OCI-LY3 (cell line): ENCODE results near the gene WDR59.
A peak's percentile ranks its signal among the peaks of the same experiment; 100 is the strongest.

Experiments used
- H2AFZ ChIP-seq: fragments of 200-600, 300-600 bp; shearing (Covaris generic); 2 replicates; pipeline ENCODE4 v1.6.0; 2014; ENCODE audit warnings: antibody characterized with exemption, low read depth, low read length
- H3K27ac ChIP-seq: fragments of 200-600, 300-600 bp; sonication (generic); 2 replicates; pipeline ENCODE4 v1.5.1; 2014; ENCODE audit warnings: mild to moderate bottlenecking, low read length, moderate library complexity, mixed read lengths
- H3K27me3 ChIP-seq: fragments of 200-600, 300-600 bp; sonication (generic); 2 replicates; pipeline ENCODE4 v1.6.1; 2014; ENCODE audit warnings: low read depth, low read length, mixed read lengths
- H3K36me3 ChIP-seq: fragments of 200-600, 300-600 bp; sonication (generic); replicated peaks from 2 replicates; pipeline ENCODE3; 2014; ENCODE audit warnings: low read depth, low read length, mixed read lengths
- H3K4me1 ChIP-seq: fragments of 300-600, 200-600 bp; sonication (generic); 2 replicates; pipeline ENCODE4 v1.6.1; 2014; ENCODE audit warnings: low read length, mixed read lengths
- H3K4me2 ChIP-seq: fragments of 200-600, 300-600 bp; sonication (generic); 2 replicates; pipeline ENCODE4 v1.6.1; 2014; ENCODE audit warnings: low read length, mixed read lengths
- H3K4me3 ChIP-seq: fragments of 300-600, 200-600 bp; sonication (generic); 2 replicates; pipeline ENCODE4 v1.5.1; 2014; ENCODE audit warnings: antibody characterized with exemption, mild to moderate bottlenecking, low read length, moderate library complexity
- H3K79me2 ChIP-seq: fragments of 300-600, 200-600 bp; shearing (Covaris generic); 2 replicates; pipeline ENCODE4 v1.6.1; 2014; ENCODE audit warnings: mild to moderate bottlenecking, low read length, mixed read lengths
- H3K9ac ChIP-seq: fragments of 300-600, 200-600 bp; shearing (Covaris generic); 2 replicates; pipeline ENCODE4 v1.6.0; 2014; ENCODE audit warnings: mild to moderate bottlenecking, low read length, moderate library complexity
- H3K9me3 ChIP-seq: fragments of 200-600, 300-600 bp; shearing (Covaris generic); 2 replicates; pipeline ENCODE4 v1.6.1; 2014; ENCODE audit warnings: low read length, mixed read lengths; ENCODE audit not compliant: insufficient read depth
- H4K20me1 ChIP-seq: fragments of 200-600, 300-600 bp; sonication (generic); 2 replicates; pipeline ENCODE4 v1.6.1; 2016; ENCODE audit warnings: low read length, mixed read lengths; ENCODE audit not compliant: insufficient read depth
- EZH2phosphoT487 ChIP-seq: fragments of 200-600 bp; shearing (Covaris generic); IDR thresholded peaks from 2 replicates; pipeline ENCODE4 v1.6.1; 2018; ENCODE audit warnings: antibody characterized with exemption, mixed run types, low read depth
- TF ChIP-seq, protein P1 (sequence below): fragments of 200-600, 300-600 bp; sonication (generic); IDR thresholded peaks from 2 replicates; pipeline ENCODE4 v1.5.1; 2014; ENCODE audit warnings: antibody characterized with exemption, low read length, low read depth

The WDR59 gene

DNA sequence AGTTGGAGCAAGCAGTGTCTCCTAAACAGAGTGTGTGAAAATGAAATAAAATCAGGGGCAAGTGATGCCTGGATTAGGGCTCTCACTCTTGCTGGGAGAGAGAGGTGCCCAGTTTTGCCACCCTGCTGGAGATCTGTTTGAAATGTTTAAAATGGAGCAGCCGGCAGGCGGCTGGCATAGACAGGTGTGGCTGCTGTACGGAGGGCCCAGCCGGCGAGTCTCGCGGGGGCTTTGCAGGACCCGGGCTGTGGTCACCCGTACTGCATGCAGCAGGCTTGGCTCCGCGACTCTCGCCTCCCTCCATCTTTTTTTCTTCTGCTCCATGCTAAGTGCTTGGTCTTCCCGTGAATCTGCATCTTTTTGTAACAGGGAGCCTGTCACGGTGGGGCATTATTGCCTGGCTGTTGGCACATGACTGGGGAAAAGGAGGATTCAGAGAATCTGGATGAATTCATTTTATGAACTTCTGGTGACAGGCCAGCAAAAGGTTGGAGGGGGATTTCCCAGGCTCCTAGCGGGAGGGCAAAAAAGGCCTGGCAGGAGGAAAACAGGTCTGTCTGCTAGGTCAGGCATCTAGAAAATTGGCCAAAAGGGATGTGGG, 15.7 kb upstream of the WDR59 start:
- no peaks in the 10 kb centered on the region for H3K79me2 ChIP-seq
- H4K20me1 ChIP-seq: peaks cover 10% of the 10 kb centered on the region; the same call in 1 of the 2 replicates
- no peak overlapping the region for H3K27ac ChIP-seq
- no peak overlapping the region for H2AFZ ChIP-seq
- no peak overlapping the region for H3K9ac ChIP-seq
- no peaks in the 10 kb centered on the region for H3K36me3 ChIP-seq
- TF ChIP-seq EZH2phosphoT487: no peak
- TF ChIP-seq, protein P1, sequence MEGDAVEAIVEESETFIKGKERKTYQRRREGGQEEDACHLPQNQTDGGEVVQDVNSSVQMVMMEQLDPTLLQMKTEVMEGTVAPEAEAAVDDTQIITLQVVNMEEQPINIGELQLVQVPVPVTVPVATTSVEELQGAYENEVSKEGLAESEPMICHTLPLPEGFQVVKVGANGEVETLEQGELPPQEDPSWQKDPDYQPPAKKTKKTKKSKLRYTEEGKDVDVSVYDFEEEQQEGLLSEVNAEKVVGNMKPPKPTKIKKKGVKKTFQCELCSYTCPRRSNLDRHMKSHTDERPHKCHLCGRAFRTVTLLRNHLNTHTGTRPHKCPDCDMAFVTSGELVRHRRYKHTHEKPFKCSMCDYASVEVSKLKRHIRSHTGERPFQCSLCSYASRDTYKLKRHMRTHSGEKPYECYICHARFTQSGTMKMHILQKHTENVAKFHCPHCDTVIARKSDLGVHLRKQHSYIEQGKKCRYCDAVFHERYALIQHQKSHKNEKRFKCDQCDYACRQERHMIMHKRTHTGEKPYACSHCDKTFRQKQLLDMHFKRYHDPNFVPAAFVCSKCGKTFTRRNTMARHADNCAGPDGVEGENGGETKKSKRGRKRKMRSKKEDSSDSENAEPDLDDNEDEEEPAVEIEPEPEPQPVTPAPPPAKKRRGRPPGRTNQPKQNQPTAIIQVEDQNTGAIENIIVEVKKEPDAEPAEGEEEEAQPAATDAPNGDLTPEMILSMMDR: no peak
- H3K4me2 ChIP-seq: peak overlapping the region; percentile 77
- H3K9me3 ChIP-seq: no peaks in the 10 kb centered on the region
- peak overlapping the region; percentile 89 for H3K4me3 ChIP-seq
- peaks cover 29% of the 10 kb centered on the region for H3K27me3 ChIP-seq
- peaks cover 18% of the 10 kb centered on the region for H3K4me1 ChIP-seq

DNA sequence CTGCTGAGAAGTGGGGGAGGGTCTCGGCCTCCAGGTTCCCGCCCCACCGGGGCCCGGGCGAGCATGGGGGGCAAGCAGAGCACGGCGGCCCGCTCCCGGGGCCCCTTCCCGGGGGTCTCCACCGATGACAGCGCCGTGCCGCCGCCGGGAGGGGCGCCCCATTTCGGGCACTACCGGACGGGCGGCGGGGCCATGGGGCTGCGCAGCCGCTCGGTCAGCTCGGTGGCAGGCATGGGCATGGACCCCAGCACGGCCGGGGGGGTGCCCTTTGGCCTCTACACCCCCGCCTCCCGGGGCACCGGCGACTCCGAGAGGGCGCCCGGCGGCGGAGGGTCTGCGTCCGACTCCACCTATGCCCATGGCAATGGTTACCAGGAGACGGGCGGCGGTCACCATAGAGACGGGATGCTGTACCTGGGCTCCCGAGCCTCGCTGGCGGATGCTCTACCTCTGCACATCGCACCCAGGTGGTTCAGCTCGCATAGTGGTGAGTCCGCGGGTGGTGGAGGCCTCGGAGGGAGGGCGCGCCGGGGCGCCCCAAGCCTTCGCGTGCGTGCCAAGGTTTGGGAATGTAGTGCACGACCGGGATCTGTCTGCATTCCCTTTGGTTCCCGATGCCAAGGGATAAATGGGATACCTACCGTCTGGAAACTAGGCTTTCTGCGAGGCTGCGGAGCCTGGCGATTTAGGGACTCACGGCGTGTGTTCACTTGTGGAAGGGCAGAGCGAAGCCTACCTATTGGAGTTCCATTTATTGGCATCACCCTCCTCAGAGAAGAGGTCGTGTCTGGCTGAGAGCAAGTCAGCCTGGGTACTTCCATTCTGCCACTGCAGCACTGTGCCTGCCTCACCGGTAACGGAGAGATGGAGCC, 14.9 kb upstream of the WDR59 start:
- Histone ChIP-seq H3K4me3 (peak overlapping the region; percentile 89), H3K9me3 (no peaks in the 10 kb centered on the region), H3K4me1 (peaks cover 18% of the 10 kb centered on the region), H3K36me3 (no peaks in the 10 kb centered on the region), H3K27me3 (peaks cover 29% of the 10 kb centered on the region), H3K27ac (no peak overlapping the region), H4K20me1 (peaks cover 10% of the 10 kb centered on the region; the same call in 1 of the 2 replicates), H3K9ac (peak overlapping the region; percentile 75), H2AFZ (peak overlapping the region; percentile 78), H3K4me2 (peak overlapping the region; percentile 77), H3K79me2 (no peaks in the 10 kb centered on the region)
- TF ChIP-seq, protein P1: no peak
- TF ChIP-seq EZH2phosphoT487: no peak

GRCh38 chr16:74999219-74999608, 14.3 kb upstream of the WDR59 start:
- TF ChIP-seq, protein P1: no peak
- no peak for TF ChIP-seq EZH2phosphoT487
- H3K27ac ChIP-seq: no peak overlapping the region
- peak overlapping the region; percentile 78 for H2AFZ ChIP-seq

DNA sequence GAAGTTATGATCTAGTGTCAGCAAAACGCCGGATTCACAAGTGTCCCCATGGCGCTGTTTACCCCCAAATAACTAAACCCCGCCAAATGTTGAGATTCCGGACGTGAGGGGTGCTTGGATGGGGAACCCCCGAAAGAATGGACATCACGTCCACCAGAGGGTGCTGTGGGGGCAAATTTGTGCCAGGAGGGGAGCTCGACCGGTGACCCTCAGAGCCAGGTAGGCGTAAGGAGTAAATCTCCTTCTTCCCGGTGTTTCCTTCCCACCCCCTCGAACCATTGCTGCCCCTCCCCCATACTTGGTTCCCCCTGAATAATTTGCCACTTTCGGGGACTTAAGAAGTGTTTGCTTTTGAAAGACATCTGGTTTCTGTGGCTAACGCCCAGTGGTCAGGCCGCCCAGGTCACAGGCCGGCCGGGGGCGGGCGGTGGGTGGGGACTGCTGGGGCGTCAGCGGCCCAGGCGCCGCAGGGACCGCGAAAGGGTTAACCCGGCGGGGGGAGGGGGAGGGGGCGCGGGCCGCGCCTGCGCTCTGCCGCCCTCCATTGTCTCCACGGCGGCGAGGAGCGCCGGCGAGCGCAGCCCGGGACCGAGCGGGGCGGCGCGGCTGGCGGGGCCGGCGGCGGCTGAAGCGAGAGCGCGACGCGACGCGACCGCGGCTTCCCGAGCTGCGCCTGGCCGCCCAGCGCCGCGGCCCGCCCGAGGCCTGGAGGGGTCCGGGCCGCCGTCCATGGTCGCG, 13.7 kb upstream of the WDR59 start, which contains the start of gene ZNRF1:
Gene ZNRF1, plus strand, starts transcription at position 544 of the 738 bp plus-strand sequence. CDS start 648 bp downstream, outside the sequence.
- Histone ChIP-seq H3K27ac (peak within 1 kb of the TSS; percentile 32; the same call in 1 of the 2 replicates), H3K27me3 (peaks cover 33% of the 10 kb centered on the region), H3K4me1 (peaks cover 18% of the 10 kb centered on the region), H3K79me2 (no peaks in the 10 kb centered on the region), H4K20me1 (peaks cover 10% of the 10 kb centered on the region; the same call in 1 of the 2 replicates), H3K4me3 (peak within 1 kb of the TSS; percentile 89), H3K4me2 (peak within 1 kb of the TSS; percentile 90), H3K36me3 (no peaks in the 10 kb centered on the region), H3K9ac (peak within 1 kb of the TSS; percentile 82), H2AFZ (peak within 1 kb of the TSS; percentile 87), H3K9me3 (no peaks in the 10 kb centered on the region)
- TF ChIP-seq, protein P1: peak; percentile 86
- TF ChIP-seq EZH2phosphoT487: no peak

More at GRCh38 chr16:74999219-74999608, 14.3 kb upstream of the WDR59 start:
- H3K9me3 ChIP-seq: no peaks in the 10 kb centered on the region
- H3K79me2 ChIP-seq: no peaks in the 10 kb centered on the region
- peak overlapping the region; percentile 89 for H3K4me3 ChIP-seq
- peaks cover 10% of the 10 kb centered on the region; the same call in 1 of the 2 replicates for H4K20me1 ChIP-seq
- H3K4me1 ChIP-seq: peaks cover 18% of the 10 kb centered on the region
- H3K9ac ChIP-seq: peak overlapping the region; percentile 75
- H3K27me3 ChIP-seq: peaks cover 29% of the 10 kb centered on the region
- peak overlapping the region; percentile 77 for H3K4me2 ChIP-seq
- no peaks in the 10 kb centered on the region for H3K36me3 ChIP-seq
